ENCODE measurements around the gene WDR73. TPM values are rescaled to one million over a fixed set of nuclear protein-coding genes. Genes with fewer than 3 reads are reported as not detected.
A peak's percentile ranks its signal among the peaks of the same experiment; 100 is the strongest.

WDR73 gene
- total RNA-seq, 1 experiment from 2014 or later: 42.4 TPM

DNA sequence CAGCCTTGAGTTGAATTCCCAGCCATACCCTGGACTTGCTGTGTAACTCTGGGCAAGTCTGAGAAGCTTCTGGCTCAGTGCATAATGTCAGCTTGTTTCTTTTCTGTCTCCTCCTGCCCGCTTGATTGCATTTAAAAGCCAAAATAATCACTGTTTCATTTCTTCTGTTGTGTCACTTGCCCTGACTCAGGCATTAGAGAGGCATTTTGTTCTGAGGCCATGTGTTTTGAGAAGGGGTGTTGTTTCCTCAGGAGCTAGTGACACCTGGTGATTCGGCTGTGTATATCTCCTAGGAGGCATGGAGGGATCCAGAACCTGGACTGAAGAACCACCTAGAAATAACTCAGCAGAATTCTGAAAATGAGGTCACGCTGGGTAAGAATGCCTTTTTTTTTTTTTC, 16.0 kb downstream of the WDR73 start:
- TF ChIP-seq EZH2 (IDR thresholded peaks at IDR 0.05; ENCODE audit: borderline replicate concordance, low read depth, low read length, poor library complexity, severe bottlenecking): no peak
- TF ChIP-seq CTCF (conservative IDR thresholded peaks at IDR 0.05; ENCODE audit: low read depth, low read length): no peak
- H3K4me1 ChIP-seq (ENCODE audit: insufficient read depth, low read length, poor library complexity, severe bottlenecking): peaks cover 6% of the 10 kb centered on the region
- H3K9me3 ChIP-seq (ENCODE audit: low read depth, low read length, poor library complexity, severe bottlenecking): no peaks in the 10 kb centered on the region
- H3K27me3 ChIP-seq (replicated peaks; ENCODE audit: insufficient read depth, low read depth, low read length, poor library complexity): no peaks in the 10 kb centered on the region
- ChIA-PET POLR2A (ENCODE audit: low non-redundant PET) (no interaction called here), CTCF (interaction anchor here (1.0 kb wide), 1 partner anchor 39 kb away, joined by 6 read pairs; no protein-coding TSS in a partner anchor)
- intact Hi-C loops (cut with micrococcal nuclease; ENCODE audit: unreplicated experiment): no loop called here
- BruUV-seq (replicated peaks): no TSS peak
- no peak overlapping the region for H3K4me3 ChIP-seq (ENCODE audit: low read depth, low read length, poor library complexity, severe bottlenecking)
- H3K36me3 ChIP-seq (ENCODE audit: insufficient read depth, low read length, poor library complexity, severe bottlenecking): peaks cover 45% of the 10 kb centered on the region
- H3K27ac ChIP-seq (ENCODE audit: low read depth, low read length, poor library complexity, severe bottlenecking): no peak overlapping the region
- DNase-seq (ENCODE audit: low spot score): no peak

- no peak overlapping the region for H3K27ac ChIP-seq (ENCODE audit: low read depth, low read length, poor library complexity, severe bottlenecking)
- intact Hi-C loops (cut with micrococcal nuclease; ENCODE audit: unreplicated experiment): no loop called here
- DNase-seq (ENCODE audit: low spot score): no peak
- BruUV-seq (replicated peaks): no TSS peak
- peak overlapping the region; percentile 63 for H3K4me3 ChIP-seq (ENCODE audit: low read depth, low read length, poor library complexity, severe bottlenecking)
- CTCF ChIA-PET: no interaction called here
- peaks cover 16% of the 10 kb centered on the region for H3K4me1 ChIP-seq (ENCODE audit: insufficient read depth, low read length, poor library complexity, severe bottlenecking)
- TF ChIP-seq EZH2 (IDR thresholded peaks at IDR 0.05; ENCODE audit: borderline replicate concordance, low read depth, low read length, poor library complexity, severe bottlenecking): no peak
- POLR2A ChIA-PET (ENCODE audit: low non-redundant PET): interaction anchor here (0.7 kb wide), 2 partner anchors 19 to 1086 kb away, joined by 3 read pairs; no protein-coding TSS in a partner anchor
- H3K9me3 ChIP-seq (ENCODE audit: low read depth, low read length, poor library complexity, severe bottlenecking): no peaks in the 10 kb centered on the region
- no peaks in the 10 kb centered on the region for H3K27me3 ChIP-seq (replicated peaks; ENCODE audit: insufficient read depth, low read depth, low read length, poor library complexity)
- H3K36me3 ChIP-seq (ENCODE audit: insufficient read depth, low read length, poor library complexity, severe bottlenecking): peaks cover 12% of the 10 kb centered on the region
Measured at GRCh38 chr15:84634228-84634837, 19.8 kb downstream of the WDR73 start.

DNA sequence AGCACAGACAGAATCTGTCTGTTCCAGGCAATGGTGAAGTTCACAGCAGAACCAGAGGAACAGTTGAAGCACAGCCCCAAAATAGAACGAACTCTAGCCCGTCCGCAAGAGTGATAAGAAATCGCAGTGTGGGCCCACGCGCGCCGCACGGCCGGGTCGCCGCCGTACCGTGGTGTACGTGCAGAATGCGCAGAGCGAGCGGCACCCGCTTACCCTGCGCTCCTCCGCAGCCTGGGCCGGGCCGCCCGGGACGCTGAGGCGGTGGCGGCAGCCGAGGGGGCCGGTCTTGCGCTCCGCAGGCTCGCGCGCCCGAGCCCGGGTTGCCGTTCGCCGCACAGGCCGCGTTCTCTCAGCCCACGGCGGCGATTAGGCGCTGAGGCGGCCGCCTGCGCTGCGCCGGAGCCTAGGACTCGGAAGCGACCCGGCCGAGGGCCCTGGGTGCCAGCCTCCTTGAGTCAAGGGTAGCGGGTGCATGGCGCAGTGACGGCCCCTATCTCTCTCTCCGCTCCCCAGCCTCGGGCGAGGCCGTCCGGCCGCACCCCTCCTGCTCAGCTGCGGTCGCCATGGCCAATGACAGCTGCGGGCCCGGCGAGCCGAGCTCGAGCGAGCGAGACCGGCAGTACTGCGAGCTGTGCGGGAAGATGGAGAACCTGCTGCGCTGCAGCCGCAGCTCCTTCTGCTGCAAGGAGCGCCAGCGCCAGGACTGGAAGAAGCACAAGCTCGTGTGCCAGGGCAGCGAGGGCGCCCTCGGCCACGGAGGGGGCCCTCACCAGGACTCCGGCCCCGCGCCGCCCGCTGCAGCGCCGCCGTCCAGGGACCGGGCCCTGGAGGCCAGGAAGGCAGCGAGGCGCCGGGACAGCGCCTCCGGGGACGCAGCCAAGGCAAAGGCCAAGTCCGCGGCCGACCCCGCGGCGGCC, 20.5 kb downstream of the WDR73 start:
- Histone ChIP-seq H3K27ac (ENCODE audit: low read depth, low read length, poor library complexity, severe bottlenecking) (peak overlapping the region; percentile 58), H3K27me3 (replicated peaks; ENCODE audit: insufficient read depth, low read depth, low read length, poor library complexity) (no peaks in the 10 kb centered on the region), H3K4me1 (ENCODE audit: insufficient read depth, low read length, poor library complexity, severe bottlenecking) (peaks cover 16% of the 10 kb centered on the region), H3K36me3 (ENCODE audit: insufficient read depth, low read length, poor library complexity, severe bottlenecking) (peaks cover 11% of the 10 kb centered on the region), H3K4me3 (ENCODE audit: low read depth, low read length, poor library complexity, severe bottlenecking) (peak overlapping the region; percentile 63), H3K9me3 (ENCODE audit: low read depth, low read length, poor library complexity, severe bottlenecking) (no peaks in the 10 kb centered on the region)
- peak; percentile 68 for DNase-seq (ENCODE audit: low spot score)
- ChIA-PET POLR2A (ENCODE audit: low non-redundant PET) (interaction anchor here (0.7 kb wide), 1 partner anchor 1086 kb away, joined by 3 read pairs; no protein-coding TSS in a partner anchor), CTCF (no interaction called here)
- intact Hi-C loops (cut with micrococcal nuclease; ENCODE audit: unreplicated experiment): no loop called here
- no TSS peak for BruUV-seq (replicated peaks)
- no peak for TF ChIP-seq EZH2 (IDR thresholded peaks at IDR 0.05; ENCODE audit: borderline replicate concordance, low read depth, low read length, poor library complexity, severe bottlenecking)
- TF ChIP-seq CTCF (conservative IDR thresholded peaks at IDR 0.05; ENCODE audit: low read depth, low read length): no peak
